ENCODE results near the gene UBE4B.

- no peak for TF ChIP-seq RAD21 (IDR thresholded peaks at IDR 0.05; ENCODE audit: low read length)
- TF ChIP-seq CTCF (conservative IDR thresholded peaks at IDR 0.05; ENCODE audit: low read depth, low read length) = no peak
- no peak for TF ChIP-seq POLR2A (IDR thresholded peaks at IDR 0.05; ENCODE audit: low read depth, low read length)
- TF ChIP-seq MXI1 (IDR thresholded peaks at IDR 0.05; ENCODE audit: borderline replicate concordance, low read depth, low read length) = no peak
These were observed 140.8 kb downstream of the UBE4B start for GRCh38 chr1:10173582-10173981.
